ENCODE data around the gene TMEM140.

TMEM140 gene

GRCh38 chr7:135174941-135175340 lies 27.1 kb downstream of the TMEM140 start:
- DNase-seq (ENCODE audit: low read depth), result no peak

DNA sequence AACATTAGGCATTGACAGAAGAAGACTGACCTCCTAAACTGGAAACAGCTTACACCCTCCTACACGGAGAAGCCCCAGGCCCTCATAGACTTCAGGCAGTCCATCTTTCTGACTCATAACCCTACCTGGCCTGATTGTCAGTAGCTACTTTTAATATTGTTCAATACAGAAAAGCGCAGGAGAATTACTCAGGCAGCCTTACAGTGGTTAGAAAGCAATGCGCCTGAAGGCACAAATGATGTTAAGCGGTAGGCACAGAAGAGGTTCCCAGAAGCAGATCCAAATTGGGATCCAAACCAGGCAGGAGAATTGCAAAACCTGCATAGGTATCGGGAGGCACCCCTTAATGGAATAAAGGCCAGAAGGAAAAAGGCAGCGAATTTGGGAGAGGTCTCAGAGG lies 28.1 kb downstream of the TMEM140 start:
- no peak for DNase-seq (ENCODE audit: low read depth)

GRCh38 chr7:135177028-135177696 lies 29.3 kb downstream of the TMEM140 start:
- DNase-seq (ENCODE audit: low read depth), result no peak

DNA sequence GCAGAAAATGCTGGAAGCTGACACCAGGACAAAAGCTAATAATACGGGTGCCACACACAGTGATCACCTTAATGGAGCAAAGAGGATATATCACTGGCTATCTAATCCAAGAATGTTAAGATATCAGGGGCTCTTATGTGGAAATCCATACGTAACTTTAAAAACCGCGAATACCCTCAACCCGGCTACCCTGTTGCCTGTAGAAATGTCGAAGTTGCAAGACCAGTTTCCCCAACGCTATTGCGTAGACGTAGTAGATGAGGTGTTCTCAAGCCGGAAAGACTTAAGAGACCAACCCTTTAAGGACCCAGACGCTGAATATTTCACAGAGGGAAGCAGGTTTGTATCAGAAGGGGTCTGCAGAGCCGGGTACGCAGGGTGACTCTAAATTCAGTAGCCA lies 30.5 kb downstream of the TMEM140 start:
- DNase-seq (ENCODE audit: low read depth), result no peak

GRCh38 chr7:135179321-135179925 lies 31.6 kb downstream of the TMEM140 start:
- DNase-seq (ENCODE audit: low read depth), result no peak

DNA sequence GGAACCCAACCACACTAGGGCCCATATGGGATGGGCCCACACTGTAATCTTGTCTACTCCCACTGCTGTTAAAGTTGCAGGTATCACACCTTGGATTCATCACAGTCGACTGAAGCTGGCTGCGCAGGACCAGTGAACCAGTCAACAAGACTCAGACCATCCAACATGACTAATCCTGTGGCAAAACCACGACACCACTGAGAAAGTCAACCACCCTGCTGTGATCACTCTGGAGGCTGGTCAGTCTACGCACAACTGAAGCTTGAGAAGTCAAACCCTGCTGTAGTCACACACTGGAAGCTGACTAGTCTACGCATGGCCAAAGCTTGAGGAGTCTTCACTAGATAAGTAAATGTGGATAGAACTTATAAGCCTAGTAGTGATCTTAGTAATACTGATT lies 32.2 kb downstream of the TMEM140 start:
- no peak for DNase-seq (ENCODE audit: low read depth)

GRCh38 chr7:135181261-135181928 lies 33.5 kb downstream of the TMEM140 start:
- DNase-seq (ENCODE audit: low read depth), result no peak

DNA sequence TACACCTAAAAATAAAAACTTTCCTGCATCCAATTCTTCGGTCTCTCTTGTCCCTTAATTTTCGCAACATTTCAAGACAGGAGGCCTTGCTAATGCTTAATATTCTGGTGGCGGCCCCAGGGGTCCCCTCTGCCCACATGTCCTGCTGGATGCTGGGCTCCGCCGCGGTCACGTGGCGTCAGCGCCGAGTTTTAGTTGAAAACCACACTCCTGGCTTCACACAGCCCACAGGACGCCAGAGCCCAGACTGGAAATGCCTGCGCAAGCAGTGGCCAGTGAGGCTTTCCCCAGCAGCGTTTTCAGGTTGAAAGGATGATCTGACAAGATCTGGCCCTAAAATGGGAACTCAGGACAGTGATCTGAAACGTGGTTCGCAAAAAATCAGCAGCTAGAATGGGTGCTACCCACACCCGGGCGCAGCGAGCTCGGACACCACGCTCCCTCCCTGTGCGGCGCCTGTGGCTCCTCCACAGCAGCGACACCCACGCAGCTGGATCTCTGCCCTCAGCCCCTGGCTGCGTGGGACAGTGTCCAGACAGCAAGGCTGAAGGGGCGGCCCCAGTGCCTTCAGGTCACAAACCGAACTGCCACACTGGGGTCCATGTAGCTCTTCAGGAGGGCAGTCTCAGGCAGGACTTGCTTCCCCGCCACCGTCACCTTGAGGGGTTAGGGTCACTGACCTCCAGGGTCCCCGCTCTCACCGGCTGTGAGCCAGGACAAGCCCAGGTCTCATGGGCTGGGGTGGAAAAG lies 34.2 kb downstream of the TMEM140 start:
- DNase-seq (ENCODE audit: low read depth), result no peak

GRCh38 chr7:135183478-135183877 lies 35.6 kb downstream of the TMEM140 start:
- no peak for DNase-seq (ENCODE audit: low read depth)

GRCh38 chr7:135184254-135184841 lies 36.5 kb downstream of the TMEM140 start:
- DNase-seq (ENCODE audit: low read depth), result no peak

DNA sequence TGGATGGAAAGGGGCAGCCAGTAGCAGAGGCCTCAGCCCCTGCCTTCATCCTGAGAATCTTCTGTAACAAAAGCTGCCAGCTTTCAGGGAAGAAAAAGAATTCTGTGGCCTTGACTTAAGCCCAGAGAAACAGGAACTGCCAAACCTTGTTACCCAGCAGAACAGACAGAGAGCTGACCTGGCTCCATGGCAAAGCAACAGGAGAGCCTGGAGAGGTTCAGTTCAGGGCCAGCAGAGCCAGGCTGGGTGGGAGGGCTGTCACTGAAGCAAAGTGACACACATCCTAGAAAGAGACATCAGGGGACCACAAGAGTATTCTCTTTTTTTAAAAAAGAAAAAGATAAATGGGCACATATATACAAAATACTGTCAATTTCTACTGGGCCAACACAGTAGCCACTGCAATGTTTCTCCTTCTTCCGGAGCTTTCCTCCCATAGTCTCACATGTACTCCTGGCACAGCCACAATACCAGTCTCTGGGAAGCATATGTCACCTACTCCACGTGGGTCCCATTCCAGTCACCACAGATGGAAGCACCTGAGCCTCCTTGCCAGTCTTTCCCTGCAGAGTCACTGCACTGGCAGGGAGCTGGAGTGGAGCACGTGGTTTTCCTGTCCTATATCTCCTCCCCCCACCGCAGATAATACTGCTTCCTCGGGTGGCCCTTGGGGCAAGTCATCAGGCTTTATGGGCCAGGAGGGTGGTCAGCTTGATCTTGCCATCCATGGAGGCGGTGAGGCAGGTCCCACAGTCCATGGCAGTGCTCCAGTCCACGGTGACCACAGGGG lies 37.8 kb downstream of the TMEM140 start:
- DNase-seq (ENCODE audit: low read depth), result no peak

DNA sequence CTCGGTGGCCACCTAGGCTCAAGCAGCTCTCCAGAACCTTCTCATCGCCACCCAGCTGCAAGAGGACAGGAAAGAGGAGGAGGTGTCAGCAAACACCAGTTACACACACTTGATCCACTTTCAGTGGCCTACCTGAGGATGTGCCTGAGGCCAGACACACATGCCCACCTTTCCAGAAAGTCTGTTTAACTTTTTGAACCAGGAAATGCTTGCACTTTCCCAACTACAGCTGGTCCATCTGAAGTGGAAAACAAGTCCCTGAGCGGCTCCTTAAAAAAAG lies 38.3 kb downstream of the TMEM140 start:
- DNase-seq (ENCODE audit: low read depth), result no peak

DNA sequence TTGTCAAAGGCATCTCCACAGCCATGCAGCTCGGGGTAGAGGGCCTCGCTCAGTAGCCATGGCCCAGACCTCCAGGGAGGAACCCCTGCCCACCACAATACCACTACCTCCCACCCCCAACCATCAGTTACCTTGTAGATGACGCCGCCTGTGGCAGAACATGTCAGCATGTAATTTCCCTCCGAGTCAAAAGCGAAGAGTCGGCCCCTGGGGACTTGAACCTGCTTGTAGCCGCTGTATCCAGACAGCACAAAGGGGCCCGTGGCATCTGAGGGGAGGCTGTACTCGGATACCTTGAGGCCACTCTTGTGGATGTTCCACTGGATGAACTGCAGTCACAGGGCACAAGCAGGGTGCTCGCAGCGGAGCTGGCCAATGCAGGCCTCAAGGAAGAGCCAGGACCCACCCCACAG lies 39.0 kb downstream of the TMEM140 start:
- DNase-seq (ENCODE audit: low read depth), result no peak

DNA sequence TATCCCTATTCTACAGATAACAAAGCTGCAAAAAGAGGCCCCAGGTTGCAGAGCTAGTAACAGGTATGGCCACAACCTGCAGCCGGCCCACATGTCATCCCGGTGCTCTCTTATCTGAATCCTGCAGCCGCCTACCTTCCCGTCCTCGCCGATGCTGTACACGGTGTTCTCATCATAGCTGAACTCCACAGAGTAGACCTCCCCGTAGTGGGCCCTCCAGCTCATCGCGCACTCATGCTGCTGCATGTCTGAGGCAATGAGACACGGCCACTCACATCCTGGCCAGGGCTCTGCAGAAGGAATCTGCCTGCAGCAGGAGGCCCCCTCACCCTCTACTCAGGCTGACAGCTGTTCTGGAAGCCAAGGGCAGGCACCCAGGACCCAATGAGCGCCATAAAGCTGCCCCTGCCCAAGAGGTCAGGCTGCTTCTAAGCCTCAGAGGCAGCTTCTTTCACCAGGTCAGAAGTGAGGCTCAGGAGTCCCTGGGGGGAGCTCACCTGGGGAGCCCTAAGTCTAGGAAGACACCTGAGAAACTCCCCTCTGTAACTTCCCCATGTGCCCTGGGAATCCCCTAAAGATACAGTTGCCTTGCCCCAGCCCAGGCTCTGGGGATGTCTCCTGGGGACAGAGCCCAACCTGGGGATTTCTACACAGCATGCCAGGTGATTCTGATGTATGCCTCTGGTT lies 40.6 kb downstream of the TMEM140 start:
- DNase-seq (ENCODE audit: low read depth), result no peak

DNA sequence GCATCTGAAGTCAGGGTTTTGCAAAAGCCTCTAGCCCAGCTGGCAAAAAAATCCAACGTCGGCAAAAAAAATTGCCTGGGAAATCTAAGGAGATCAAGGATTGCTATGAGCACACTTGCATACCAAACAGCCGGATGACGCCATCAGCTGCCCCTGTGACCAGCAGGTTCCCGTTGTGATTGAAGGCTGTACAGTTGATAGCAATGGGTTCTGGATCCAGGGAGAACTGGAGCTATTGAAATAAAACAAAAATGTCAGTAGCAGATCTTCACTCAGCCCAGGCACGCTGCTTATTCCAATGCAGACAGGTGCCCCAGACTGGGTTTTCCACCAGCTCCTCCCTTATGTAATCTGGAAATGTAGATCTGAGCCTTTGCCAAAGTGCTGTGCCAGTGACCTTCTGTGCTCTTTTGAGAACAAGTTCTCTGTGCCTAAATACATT lies 41.4 kb downstream of the TMEM140 start:
- DNase-seq (ENCODE audit: low read depth), result no peak

DNA sequence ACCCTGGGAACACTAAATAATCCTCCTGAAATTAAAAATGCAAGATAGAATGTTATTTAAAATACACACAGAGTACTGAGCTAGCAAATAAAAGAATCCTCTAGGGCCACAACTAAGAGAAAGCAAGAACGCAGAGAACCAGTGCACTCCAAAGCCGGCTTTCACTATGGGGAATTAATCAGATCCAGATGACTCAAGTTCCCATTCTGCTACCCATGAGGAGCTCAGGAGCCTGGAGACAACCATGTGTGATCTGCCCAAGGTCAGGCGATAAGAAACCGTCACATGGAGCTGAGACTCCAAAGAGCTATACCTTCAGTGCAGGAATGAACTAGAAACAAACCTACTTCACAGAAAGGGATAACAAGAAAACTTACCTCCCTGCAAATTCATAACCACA lies 42.1 kb downstream of the TMEM140 start:
- no peak for DNase-seq (ENCODE audit: low read depth)

DNA sequence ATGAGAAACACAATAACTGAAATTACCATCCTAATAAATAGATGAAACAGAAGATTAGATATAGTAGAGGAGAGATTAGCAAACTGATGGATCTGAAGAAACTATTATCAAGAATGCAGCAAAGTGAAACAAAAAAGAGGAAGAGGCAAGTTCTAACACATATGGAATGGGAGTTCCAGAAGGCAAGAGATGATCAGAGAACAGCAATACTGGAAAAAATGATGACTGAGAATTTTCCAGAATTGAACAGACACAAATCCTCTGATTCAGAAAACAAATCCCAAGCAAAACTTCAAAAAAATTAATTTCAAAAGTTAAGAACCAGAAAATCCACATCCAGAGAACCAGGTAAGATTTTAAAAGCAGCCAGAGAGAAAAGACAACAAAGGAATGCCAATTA lies 42.8 kb downstream of the TMEM140 start:
- no peak for DNase-seq (ENCODE audit: low read depth)

- DNase-seq (ENCODE audit: low read depth), result no peak
Measured at GRCh38 chr7:135192914-135193536, 45.2 kb downstream of the TMEM140 start.

GRCh38 chr7:135193615-135194081 lies 45.8 kb downstream of the TMEM140 start:
- DNase-seq (ENCODE audit: low read depth), result no peak

- DNase-seq (ENCODE audit: low read depth), result no peak
Measured at GRCh38 chr7:135194494-135195095, 46.7 kb downstream of the TMEM140 start.

All from stimulated activated CD8-positive, alpha-beta memory T cell treated with anti-CD3 and anti-CD28 coated beads, Interleukin-4, amount 100 ng/mL, for 24 hours (primary cell).